CD14-positive monocyte (primary cell): ENCODE data around the gene LBX1. TPM values are rescaled to one million over a fixed set of nuclear protein-coding genes. Genes with fewer than 3 reads are reported as not detected.

Source experiments
- DNase-seq, 3 donors: peaks; one replicate each; pipeline ENCODE4 v3.0.0-alpha.2; 2011 to 2022
- H2AFZ ChIP-seq: 2 replicates; pipeline ENCODE4 v1.6.0; 2012; ENCODE audit warnings: mild to moderate bottlenecking, low read depth, low read length, inconsistent platforms; ENCODE audit not compliant: insufficient read depth, poor library complexity, severe bottlenecking
- H3K27ac ChIP-seq, 2 donors: 1 replicate in 1 of 2; 2 replicates in 1 of 2; pipeline ENCODE4 v1.5.1; 2012 to 2013; ENCODE audit warnings: low read length in 2 of 2, control low read depth in 1 of 2, inconsistent platforms in 1 of 2, low read depth in 1 of 2, mild to moderate bottlenecking in 1 of 2
- H3K27me3 ChIP-seq, 2 donors: one replicate each; pipeline versions ENCODE4 v1.6.0 to v1.6.1; 2011 to 2013; ENCODE audit warnings: low read length in 2 of 2; ENCODE audit not compliant: control insufficient read depth in 2 of 2, insufficient read depth in 2 of 2
- H3K36me3 ChIP-seq, 2 donors: replicated peaks in 1 of 2; 1 replicate in 1 of 2; 2 replicates in 1 of 2; pipeline versions ENCODE4 v1.5.1 to v1.6.1; 2012 to 2013; ENCODE audit warnings: low read length in 2 of 2, control low read depth in 1 of 2, inconsistent platforms in 1 of 2, mild to moderate bottlenecking in 1 of 2; ENCODE audit not compliant: insufficient read depth in 2 of 2, control insufficient read depth in 1 of 2
- H3K4me1 ChIP-seq, 2 donors: 1 replicate in 1 of 2; 2 replicates in 1 of 2; pipeline versions ENCODE4 v1.5.1 to v1.6.1; 2012 to 2013; ENCODE audit warnings: low read length in 2 of 2, control low read depth in 1 of 2, inconsistent platforms in 1 of 2, mild to moderate bottlenecking in 1 of 2, moderate library complexity in 1 of 2; ENCODE audit not compliant: insufficient read depth in 2 of 2, control insufficient read depth in 1 of 2
- H3K4me2 ChIP-seq: replicated peaks from 2 replicates; pipeline ENCODE3; 2012; ENCODE audit warnings: low read length, moderate library complexity, mild to moderate bottlenecking; ENCODE audit not compliant: poor library complexity, severe bottlenecking; ENCODE audit errors: extremely low read depth
- H3K4me3 ChIP-seq, 3 experiments: fragments of 200-600 bp in 1 of 3; sonication (generic) in 1 of 3; replicated peaks in 1 of 3; 1 replicate in 2 of 3; 2 replicates in 1 of 3; pipeline ENCODE4 v1.5.1; 2011 to 2013; ENCODE audit warnings: low read length in 3 of 3, mild to moderate bottlenecking in 3 of 3, control low read depth in 2 of 3, low read depth in 2 of 3, inconsistent platforms in 1 of 3, moderate library complexity in 1 of 3
- H3K79me2 ChIP-seq: 2 replicates; pipeline ENCODE4 v1.6.0; 2012; ENCODE audit warnings: mild to moderate bottlenecking, control low read depth, inconsistent platforms, low read length, moderate library complexity; ENCODE audit not compliant: insufficient read depth
- H3K9ac ChIP-seq: 2 replicates; pipeline ENCODE4 v1.6.0; 2017; ENCODE audit warnings: low read length, mild to moderate bottlenecking; ENCODE audit not compliant: insufficient read depth, poor library complexity, severe bottlenecking
- H3K9me3 ChIP-seq, 2 donors: replicated peaks in 1 of 2; 1 replicate in 1 of 2; 2 replicates in 1 of 2; pipeline versions ENCODE4 v1.5.1 to v1.6.1; 2012 to 2013; ENCODE audit warnings: low read length in 2 of 2, control low read depth in 1 of 2; ENCODE audit not compliant: control insufficient read depth in 1 of 2, insufficient read depth in 1 of 2
- H4K20me1 ChIP-seq: 2 replicates; pipeline ENCODE4 v1.6.0; 2012; ENCODE audit warnings: mild to moderate bottlenecking, low read length, control low read depth, moderate library complexity; ENCODE audit not compliant: insufficient read depth
- H3K27ac Mint-ChIP-seq, 7 donors: one replicate each; pipeline ENCODE4 v1.8.0; 2020; ENCODE audit warnings: mild to moderate bottlenecking in 7 of 7, mixed read lengths in 7 of 7, moderate library complexity in 6 of 7, inconsistent platforms in 2 of 7
- H3K27me3 Mint-ChIP-seq, 3 donors: one replicate each; pipeline ENCODE4 v1.8.0; 2021 to 2022; ENCODE audit warnings: low read depth in 3 of 3, mild to moderate bottlenecking in 3 of 3, mixed read lengths in 3 of 3, moderate library complexity in 3 of 3, inconsistent platforms in 1 of 3
- H3K36me3 Mint-ChIP-seq, 2 donors: one replicate each; pipeline ENCODE4 v1.8.0; 2020; ENCODE audit warnings: mixed read lengths in 2 of 2, inconsistent platforms in 1 of 2, mild to moderate bottlenecking in 1 of 2
- H3K4me1 Mint-ChIP-seq: one replicate; pipeline ENCODE4 v1.8.0; 2020; ENCODE audit warnings: mild to moderate bottlenecking, mixed read lengths
- H3K4me3 Mint-ChIP-seq, 2 donors: one replicate each; pipeline ENCODE4 v1.8.0; 2020; ENCODE audit warnings: mild to moderate bottlenecking in 2 of 2, mixed read lengths in 2 of 2, moderate library complexity in 1 of 2
- H3K9me3 Mint-ChIP-seq, 7 donors: one replicate each; pipeline ENCODE4 v1.8.0; 2020 to 2022; ENCODE audit warnings: mixed read lengths in 7 of 7, mild to moderate bottlenecking in 6 of 7, moderate library complexity in 6 of 7, inconsistent platforms in 2 of 7
- WGBS: methylation state at CpG from one replicate; pipeline ENCODE4 v1.1.5; 2013; ENCODE audit warnings: missing lambda C conversion rate; ENCODE audit not compliant: insufficient coverage; 5-methylcytosine and 5-hydroxymethylcytosine counted together
- intact Hi-C, 2 donors: fragments of 100-400 bp; cut with micrococcal nuclease; formaldehyde crosslinking; loops; one replicate each; pipeline versions ENCODE4 v1.15.0 to v1.15.1; 2023
- polyA plus RNA-seq, 3 donors: library from polyadenylated mRNA; depleted of rRNA in 1 of 3; unstranded in 2 of 3; stranded (reverse) in 1 of 3; fragments of 300-500 nt in 2 of 3; fragments of >200 nt in 1 of 3; fragmentation: Illumina TruSeq in 2 of 3; gene quantifications; 1 replicate in 2 of 3; 2 replicates in 1 of 3; pipeline ENCODE4 v1.2.3, GENCODE V29; 2012 to 2021
- TF ChIP-seq, protein P1 (sequence below): fragments of 200-600 bp; IDR thresholded peaks from one replicate; pipeline ENCODE4 v1.8.0; 2022; ENCODE audit warnings: antibody characterized with exemption, mild to moderate bottlenecking

Gene LBX1
- polyA plus RNA-seq, 3 donors: not detected

DNA sequence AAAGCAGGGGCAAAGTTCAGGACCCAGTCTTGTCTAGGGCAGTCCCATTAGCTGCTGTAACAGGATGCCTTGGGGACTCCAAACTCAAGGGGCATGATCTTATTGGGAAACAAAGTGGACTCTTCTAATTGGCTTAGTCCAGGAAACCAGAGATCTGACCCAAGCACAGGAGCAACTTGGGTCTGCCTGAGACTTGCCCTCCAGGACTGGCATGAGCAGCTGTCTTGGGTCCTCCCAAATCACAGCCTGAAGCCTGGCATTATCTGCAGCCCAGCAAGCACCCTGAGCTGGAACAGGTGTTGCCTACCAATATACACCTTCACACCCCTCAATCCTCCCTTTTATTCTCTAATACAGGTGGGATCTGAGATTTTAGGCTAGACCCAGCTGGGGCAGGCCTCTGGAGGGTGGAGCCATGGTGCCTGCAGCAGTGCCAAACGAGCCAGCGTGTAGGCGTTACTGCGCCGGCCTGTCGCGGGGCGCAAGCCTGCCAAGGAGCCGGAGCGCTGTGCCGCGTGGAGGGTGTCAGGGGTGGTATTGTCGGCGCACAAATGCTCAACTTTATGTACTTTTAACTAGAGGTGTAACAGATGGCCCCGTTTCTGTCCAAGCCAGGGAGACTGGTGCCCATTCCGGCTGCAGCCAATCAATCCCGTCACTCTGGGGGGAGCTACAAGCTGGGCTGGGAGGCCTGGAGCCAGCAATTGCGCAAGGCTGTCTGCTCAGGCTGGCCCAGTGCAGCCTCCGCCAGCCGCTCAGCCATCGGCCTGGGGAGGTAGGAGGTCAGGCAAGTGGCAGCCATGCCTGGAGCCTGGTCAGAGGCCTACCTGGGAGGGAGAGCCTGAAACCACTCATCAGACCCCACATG, 12.8 kb upstream of the LBX1 start:
- Histone ChIP-seq H3K36me3 (no peaks in the 10 kb centered on the region), H3K27ac (no peak overlapping the region), H3K4me2 (no peak overlapping the region), H3K79me2 (no peaks in the 10 kb centered on the region), H2AFZ (no peak overlapping the region), H3K27me3 (peaks cover 38 to 63% of the 10 kb centered on the region in 2 donors), H3K4me3 (no peak overlapping the region), H3K9ac (no peak overlapping the region), H4K20me1 (no peaks in the 10 kb centered on the region), H3K4me1 (peaks cover 0 to 4% of the 10 kb centered on the region in 2 donors), H3K9me3 (peaks cover 4 to 28% of the 10 kb centered on the region in 2 donors)
- TF ChIP-seq, protein P1, sequence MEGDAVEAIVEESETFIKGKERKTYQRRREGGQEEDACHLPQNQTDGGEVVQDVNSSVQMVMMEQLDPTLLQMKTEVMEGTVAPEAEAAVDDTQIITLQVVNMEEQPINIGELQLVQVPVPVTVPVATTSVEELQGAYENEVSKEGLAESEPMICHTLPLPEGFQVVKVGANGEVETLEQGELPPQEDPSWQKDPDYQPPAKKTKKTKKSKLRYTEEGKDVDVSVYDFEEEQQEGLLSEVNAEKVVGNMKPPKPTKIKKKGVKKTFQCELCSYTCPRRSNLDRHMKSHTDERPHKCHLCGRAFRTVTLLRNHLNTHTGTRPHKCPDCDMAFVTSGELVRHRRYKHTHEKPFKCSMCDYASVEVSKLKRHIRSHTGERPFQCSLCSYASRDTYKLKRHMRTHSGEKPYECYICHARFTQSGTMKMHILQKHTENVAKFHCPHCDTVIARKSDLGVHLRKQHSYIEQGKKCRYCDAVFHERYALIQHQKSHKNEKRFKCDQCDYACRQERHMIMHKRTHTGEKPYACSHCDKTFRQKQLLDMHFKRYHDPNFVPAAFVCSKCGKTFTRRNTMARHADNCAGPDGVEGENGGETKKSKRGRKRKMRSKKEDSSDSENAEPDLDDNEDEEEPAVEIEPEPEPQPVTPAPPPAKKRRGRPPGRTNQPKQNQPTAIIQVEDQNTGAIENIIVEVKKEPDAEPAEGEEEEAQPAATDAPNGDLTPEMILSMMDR: no peak
- intact Hi-C loops: no loop called here
- H3K4me1 Mint-ChIP-seq: peaks cover 11% of the 10 kb centered on the region
- H3K4me3 Mint-ChIP-seq: no peak overlapping the region
- DNase-seq: no peak
- H3K36me3 Mint-ChIP-seq: no peaks in the 10 kb centered on the region
- WGBS: 96% methylated on average over 14 of the region's 21 CpGs
- H3K9me3 Mint-ChIP-seq: peaks cover 0 to 11% (median 1%) of the 10 kb centered on the region in 7 donors
- peaks cover 62 to 80% (median 72%) of the 10 kb centered on the region in 3 donors for H3K27me3 Mint-ChIP-seq
- peak overlapping the region in 1 of 7 donors; percentile 51 for H3K27ac Mint-ChIP-seq

DNA sequence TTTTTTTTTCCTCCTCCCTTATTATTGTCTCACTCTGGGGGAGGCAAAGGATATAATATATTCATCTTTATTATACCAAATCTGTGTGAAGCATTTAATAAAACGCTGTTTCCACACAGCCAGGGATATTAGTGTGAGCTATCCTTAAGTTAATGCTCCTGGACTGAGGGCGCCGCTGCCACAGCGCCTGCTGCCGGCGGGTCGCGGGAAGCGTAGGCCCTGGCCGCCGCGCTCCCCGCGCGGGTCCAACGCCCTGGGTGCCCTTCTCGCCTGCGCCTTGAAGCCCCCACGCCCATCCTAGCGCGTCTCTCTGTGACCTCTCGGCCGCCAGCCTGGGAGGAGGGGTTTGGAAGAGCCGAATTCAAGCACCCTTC, 9.5 kb upstream of the LBX1 start:
- 3% methylated on average over 15 of the region's 24 CpGs for WGBS
- peaks cover 76 to 93% (median 82%) of the 10 kb centered on the region in 3 donors for H3K27me3 Mint-ChIP-seq

More for the DNA sequence above, 9.5 kb upstream of the LBX1 start:
- no peak overlapping the region for H2AFZ ChIP-seq
- no peaks in the 10 kb centered on the region for H4K20me1 ChIP-seq
- DNase-seq: no peak
- peaks cover 0 to 17% (median 7%) of the 10 kb centered on the region in 7 donors for H3K9me3 Mint-ChIP-seq
- H3K4me3 ChIP-seq: no peak overlapping the region
- TF ChIP-seq, protein P1: peak; percentile 73
- H3K9ac ChIP-seq: no peak overlapping the region
- H3K27ac Mint-ChIP-seq: no peak overlapping the region
- H3K36me3 Mint-ChIP-seq: no peaks in the 10 kb centered on the region
- no peaks in the 10 kb centered on the region for H3K36me3 ChIP-seq
- H3K27me3 ChIP-seq: peaks cover 68 to 81% of the 10 kb centered on the region in 2 donors
- no peak overlapping the region for H3K27ac ChIP-seq
- H3K4me1 ChIP-seq: peaks cover 0 to 5% of the 10 kb centered on the region in 2 donors
- H3K4me3 Mint-ChIP-seq: peak overlapping the region in 1 of 2 donors; percentile 61
- peaks cover 12% of the 10 kb centered on the region for H3K4me1 Mint-ChIP-seq
- H3K4me2 ChIP-seq: no peak overlapping the region
- no peaks in the 10 kb centered on the region for H3K79me2 ChIP-seq
- H3K9me3 ChIP-seq: peaks cover 4 to 46% of the 10 kb centered on the region in 2 donors
- intact Hi-C loops: no loop called here
